GM06990 (cell line): Measurements from ENCODE around the gene TMEM161A.

Source experiments
- DNase-seq: peaks from one replicate; pipeline ENCODE4 v3.0.0-alpha.2; 2011; ENCODE audit not compliant: insufficient read length; ENCODE audit errors: extremely low read depth
- H3K27me3 ChIP-seq: replicated peaks from 2 replicates; pipeline ENCODE4 v1.6.0; 2011; ENCODE audit warnings: low read length; ENCODE audit not compliant: control insufficient read depth, insufficient read depth
- H3K36me3 ChIP-seq: 2 replicates; pipeline ENCODE4 v1.5.1; 2011; ENCODE audit warnings: low read length; ENCODE audit not compliant: control insufficient read depth, insufficient read depth
- H3K4me3 ChIP-seq: replicated peaks from 2 replicates; pipeline ENCODE4 v1.5.1; 2011; ENCODE audit warnings: low read depth, mild to moderate bottlenecking, control low read depth, low read length
- CTCF ChIP-seq: IDR thresholded peaks from 2 replicates; pipeline ENCODE4 v1.5.1; 2011; ENCODE audit warnings: low read length, control low read depth, mild to moderate bottlenecking, inconsistent platforms; ENCODE audit not compliant: insufficient read depth, poor library complexity, severe bottlenecking

Gene TMEM161A

GRCh38 chr19:19083413-19084178 lies 54.7 kb downstream of the TMEM161A start:
- H3K27me3 ChIP-seq = no peaks in the 10 kb centered on the region
- DNase-seq = no peak
- no peak overlapping the region for H3K4me3 ChIP-seq
- TF ChIP-seq CTCF = no peak
- peaks cover 3% of the 10 kb centered on the region; the same call in 1 of the 2 replicates for H3K36me3 ChIP-seq

- TF ChIP-seq CTCF = no peak
- Histone ChIP-seq H3K27me3 (no peaks in the 10 kb centered on the region), H3K36me3 (peaks cover 3% of the 10 kb centered on the region; the same call in 1 of the 2 replicates), H3K4me3 (no peak overlapping the region)
- no peak for DNase-seq
Measured at GRCh38 chr19:19081642-19082151, 56.6 kb downstream of the TMEM161A start.

- no peak for DNase-seq
- Histone ChIP-seq H3K27me3 (no peaks in the 10 kb centered on the region), H3K4me3 (no peak overlapping the region), H3K36me3 (peaks cover 3% of the 10 kb centered on the region; the same call in 1 of the 2 replicates)
- TF ChIP-seq CTCF = no peak
Measured at GRCh38 chr19:19079571-19079970, 58.7 kb downstream of the TMEM161A start.

GRCh38 chr19:19078801-19079200 lies 59.5 kb downstream of the TMEM161A start:
- no peak for TF ChIP-seq CTCF
- no peak for DNase-seq
- H3K27me3 ChIP-seq = no peaks in the 10 kb centered on the region
- no peak overlapping the region for H3K4me3 ChIP-seq
- H3K36me3 ChIP-seq = peaks cover 3% of the 10 kb centered on the region; the same call in 1 of the 2 replicates

- no peak overlapping the region for H3K4me3 ChIP-seq
- H3K27me3 ChIP-seq = no peaks in the 10 kb centered on the region
- no peaks in the 10 kb centered on the region; the same call in 1 of the 2 replicates for H3K36me3 ChIP-seq
- DNase-seq = no peak
- no peak for TF ChIP-seq CTCF
Measured at GRCh38 chr19:19077103-19077502, 61.2 kb downstream of the TMEM161A start.
